IPS DF 4.7 (cell line): ENCODE measurements around the gene LRFN3.
"Not testable (repeated sequence)": the region's sequence is repeated elsewhere in the genome, so short reads cannot be mapped to it uniquely, and the experiment has no call there.

ENCODE experiments used
- DNase-seq: peaks from one replicate; pipeline ENCODE4 v3.0.0-alpha.2; 2013; ENCODE audit warnings: low spot score; ENCODE audit errors: extremely low read depth

The LRFN3 gene

DNA sequence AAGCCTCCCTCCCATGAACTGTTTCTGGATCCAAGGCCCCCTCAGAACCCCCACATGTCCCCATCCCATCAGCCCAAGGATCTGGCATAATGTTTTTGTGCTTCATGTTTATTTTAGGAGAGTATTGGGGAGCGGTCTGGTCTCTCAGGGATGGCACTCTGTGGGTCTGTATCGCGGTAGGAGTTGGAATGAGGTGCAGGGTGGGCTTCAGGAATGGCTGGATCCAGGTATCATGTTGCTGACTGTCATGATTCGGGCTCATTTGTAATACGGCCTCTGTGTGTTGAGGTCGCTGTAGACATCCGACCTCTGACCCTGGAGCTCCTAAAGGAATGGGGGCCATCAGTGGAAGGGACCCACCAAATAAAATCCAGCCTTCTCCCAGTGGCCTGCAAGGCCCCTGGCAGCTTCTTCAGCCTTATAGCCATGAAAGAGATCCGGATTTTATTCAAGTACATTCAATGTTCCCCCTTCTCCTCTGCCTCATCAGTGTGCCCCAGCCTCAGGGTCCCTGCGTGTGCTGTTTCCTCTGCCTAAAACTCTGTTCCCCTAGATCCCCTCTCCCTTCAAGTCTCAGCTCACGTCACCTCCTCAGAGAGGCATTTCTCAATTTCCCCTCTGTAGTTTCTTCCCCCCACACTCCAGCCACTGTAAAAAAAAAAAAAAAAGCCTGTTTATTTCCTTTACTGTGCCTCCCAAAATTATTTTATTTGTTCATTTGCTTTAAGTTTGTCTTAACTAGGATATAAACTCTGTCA, 31.7 kb upstream of the LRFN3 start:
- DNase-seq: no peak

DNA sequence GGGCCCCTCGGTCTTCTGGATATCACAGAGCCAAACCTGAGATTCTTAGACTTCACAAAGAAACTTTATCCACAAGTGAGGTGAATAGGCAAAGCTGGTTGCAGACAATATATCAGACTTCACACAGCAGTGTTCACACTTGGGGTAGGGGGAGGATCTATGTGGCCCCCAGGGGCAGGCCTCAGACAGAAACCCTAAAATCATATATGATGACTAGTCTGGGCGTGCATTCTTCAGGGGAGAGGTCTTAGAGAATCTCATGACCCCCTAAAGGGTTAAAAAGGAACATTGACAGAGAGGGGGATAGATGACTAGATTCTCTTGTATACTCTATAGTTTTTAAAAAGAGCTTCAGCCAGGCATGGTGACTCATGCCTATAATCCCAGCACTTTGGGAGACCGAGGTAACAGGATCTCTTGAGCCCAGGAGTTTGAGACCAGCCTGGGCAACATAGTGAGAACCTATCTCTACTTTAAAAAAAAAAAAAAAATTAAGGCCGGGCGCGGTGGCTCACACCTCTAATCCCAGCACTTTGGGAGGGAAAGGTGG, 30.9 kb upstream of the LRFN3 start:
- no peak for DNase-seq

DNA sequence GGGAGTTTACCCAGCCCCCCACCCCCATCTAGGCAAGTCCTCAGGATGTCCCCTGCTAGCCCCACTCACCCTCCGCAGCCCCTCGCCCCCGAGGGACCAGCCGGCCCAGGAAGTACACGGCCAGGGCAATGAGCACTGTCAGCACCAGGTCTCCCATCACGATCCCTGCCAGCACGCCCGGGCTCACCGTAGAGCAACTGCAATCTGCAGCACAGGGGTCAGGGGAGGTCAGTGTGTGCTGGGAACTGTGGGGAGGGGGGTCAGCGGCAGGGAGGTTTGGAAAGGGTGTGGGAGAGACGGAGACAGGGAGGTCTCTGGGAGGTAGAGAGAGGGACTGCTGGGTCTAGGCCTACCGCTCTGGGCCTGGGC, 28.8 kb upstream of the LRFN3 start:
- DNase-seq: no peak

DNA sequence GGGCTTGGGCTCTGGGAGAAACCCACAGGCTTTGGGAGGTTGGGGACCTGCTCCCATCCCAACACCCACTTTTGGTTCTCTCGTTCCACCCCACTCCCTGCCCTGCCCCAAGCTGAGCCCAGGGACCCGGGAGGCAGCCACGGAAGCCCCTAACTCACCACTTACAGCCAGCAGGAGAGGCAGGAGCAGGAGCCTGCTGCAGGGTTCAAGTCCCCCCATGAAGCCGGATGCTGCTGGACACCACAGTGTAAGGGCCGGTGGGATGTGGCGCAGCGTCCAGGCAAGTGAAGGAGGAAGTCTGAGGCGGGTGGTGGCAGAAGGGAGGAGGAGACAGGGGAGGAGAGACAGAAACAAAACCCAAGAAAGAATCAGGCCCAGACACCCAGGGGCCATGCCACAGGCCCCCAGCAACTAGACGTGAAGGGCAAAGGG, 28.1 kb upstream of the LRFN3 start, which contains the start of gene TYROBP:
TYROBP (minus strand) TSS at position 286 of the 432 bp plus-strand sequence; CDS start at position 219, 67 bp downstream.
- no peak for DNase-seq

DNA sequence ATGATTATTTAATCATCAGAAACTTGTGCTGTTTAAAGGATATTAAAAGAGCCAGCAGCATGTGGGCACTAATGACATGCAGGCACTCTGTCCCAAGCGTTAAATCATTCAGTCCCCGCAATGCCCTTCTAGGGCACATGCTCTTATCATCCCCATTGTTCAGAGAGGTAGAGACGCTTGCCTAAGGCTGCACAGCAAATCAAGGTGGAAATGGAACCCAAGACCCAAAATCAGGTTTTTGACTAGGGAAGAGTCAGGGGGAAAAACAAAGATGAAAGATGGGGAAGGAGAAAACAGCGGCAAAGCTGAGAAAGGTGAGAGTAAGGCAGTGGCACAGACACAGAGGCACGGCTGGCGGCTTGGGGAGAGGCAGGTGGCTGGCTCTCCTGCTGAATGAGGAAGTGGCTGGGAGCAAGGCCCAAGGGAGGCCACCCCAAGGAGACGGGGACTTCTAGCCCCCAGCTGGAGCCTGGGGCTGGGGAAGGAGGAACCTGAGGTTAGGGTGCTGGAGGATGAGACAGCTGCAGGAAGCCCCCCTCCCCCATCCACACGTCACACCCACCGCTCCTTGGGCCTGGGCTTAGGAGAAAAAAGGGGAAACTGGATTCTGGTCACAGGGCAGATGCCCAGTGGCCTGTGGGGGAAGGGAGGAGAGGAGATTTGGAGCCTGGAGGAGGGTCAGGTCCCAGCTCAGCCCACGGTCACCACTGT, 27.0 kb upstream of the LRFN3 start:
- DNase-seq: no peak

DNA sequence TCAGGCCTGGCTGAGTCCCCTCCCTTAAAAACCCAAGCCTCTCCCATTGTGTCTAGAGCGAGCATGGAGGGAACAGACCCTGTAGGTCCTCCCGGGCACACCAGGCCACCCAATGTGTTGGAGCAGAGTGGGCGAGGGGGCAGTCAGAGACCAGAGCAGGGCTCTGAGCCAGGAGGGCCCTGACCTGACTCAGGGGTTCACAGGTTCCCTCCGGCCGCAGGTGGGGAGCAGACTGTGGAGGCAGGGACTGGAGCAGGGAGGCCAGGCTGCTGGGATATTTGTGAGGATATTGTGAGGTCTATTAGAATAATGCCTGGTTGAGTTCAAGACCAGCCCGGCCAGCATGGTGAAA, 26.5 kb upstream of the LRFN3 start:
- no peak for DNase-seq

DNA sequence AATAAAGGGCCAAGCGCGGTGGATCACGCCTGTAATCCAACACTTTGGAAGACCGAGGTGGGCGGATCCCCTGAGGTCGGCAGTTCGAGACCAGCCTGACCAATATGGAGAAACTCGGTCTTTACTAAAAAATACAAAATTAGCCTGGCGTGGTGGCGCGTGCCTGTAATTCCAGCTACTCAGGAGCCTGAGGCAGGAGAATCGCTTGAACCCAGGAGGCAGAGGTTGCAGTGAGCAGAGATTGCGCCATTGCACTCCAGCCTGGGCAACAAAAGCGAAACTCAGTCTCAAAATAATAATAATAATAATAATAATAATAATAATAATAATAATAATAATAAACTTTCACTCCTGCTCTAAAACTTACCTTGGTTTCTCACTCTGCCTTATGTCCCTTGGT, 25.8 kb upstream of the LRFN3 start:
- not testable (repeated sequence) for DNase-seq

DNA sequence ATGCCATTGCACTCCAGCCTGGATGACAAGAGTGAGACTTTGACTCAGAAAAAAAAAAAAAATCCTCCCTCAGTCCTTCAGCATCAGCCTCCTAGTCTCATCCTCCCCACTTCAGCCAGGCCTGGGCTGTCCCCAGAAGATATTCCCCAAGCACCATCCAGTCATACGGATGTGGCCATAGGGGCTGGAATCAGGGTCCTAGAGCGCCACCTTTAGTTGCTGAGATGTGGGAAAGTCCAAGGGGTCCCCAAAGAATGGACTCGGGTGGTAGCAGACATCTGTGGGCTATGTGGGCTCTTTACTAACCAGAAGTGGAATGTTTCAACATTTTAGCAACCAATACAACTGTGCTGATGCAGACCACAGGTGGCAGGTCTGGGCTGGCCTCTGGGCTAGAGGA, 25.0 kb upstream of the LRFN3 start:
- no peak for DNase-seq

DNA sequence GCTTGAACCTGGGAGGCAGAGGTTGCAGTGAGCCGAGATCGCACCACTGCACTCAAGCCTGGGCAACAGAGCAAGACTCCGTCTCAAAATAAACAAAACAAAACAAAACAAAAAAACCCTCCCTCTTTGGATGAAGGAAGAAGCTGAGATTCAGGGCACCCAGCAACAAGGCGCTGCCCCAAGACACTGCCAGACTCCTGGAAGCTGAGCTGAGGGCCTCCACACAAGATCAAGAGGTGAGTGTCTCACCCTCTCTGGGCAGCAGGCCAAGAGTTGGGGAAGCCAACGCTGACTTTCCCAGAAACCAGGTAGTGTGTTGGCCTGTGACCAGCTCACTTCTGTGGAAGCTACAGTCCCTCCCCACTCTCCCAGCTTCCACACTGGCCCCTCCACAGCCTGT, 24.4 kb upstream of the LRFN3 start:
- DNase-seq: no peak

DNA sequence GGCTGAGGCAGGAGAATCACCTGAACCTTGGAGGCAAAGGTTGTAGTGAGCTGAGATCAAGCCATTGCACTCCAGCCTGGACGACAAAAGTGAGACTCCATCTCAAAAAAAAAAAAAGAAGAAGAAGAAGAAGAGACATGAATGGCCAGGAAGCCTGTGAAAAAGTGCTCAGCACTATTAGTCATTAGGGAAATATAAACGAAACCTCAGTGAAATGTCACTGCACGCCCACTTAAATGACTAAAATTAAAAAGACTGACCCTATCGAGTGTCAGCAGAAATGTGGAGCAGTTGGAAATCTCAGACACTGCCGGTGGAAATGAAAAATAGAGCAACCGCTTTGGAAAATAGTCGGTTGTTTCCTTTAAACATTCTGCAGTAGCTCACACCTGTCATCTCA, 22.6 kb upstream of the LRFN3 start:
- no peak for DNase-seq

DNA sequence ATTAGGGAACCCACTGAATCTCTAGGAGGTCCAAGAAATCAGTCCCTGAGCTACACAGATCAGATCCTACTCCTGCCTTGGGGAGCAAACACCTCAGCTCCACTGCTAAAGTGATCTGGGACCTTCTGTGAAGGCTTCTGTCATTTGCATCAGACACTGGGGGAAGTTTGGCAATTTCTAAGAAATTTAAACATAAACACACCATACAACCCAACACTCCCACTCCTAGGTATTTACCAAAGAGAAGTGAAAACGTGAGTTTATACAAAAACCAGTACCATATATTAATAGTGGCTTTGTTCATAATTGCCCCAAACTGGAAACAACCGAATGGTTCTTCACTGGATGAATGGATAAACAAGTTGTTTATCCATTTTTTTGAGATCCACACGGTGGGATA, 20.7 kb upstream of the LRFN3 start:
- no peak for DNase-seq

DNA sequence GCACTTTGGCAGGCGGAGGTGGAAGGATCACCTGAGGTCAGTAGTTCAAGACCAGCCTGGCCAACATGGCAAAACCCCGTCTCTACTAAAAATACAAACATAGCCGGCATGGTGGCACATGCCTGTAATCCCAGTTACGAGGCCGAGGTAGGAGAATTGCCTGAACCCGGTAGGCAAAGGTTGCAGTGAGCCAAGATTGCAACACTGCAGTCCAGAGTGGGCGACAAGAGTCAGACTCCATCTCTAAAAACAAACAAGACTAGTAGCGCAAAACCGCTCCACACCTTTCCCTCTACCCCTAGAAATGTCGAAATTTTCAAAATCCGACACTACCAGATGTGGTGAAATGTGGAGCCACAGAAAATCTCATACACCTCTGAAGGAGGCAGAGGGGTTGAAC, 16.9 kb upstream of the LRFN3 start:
- DNase-seq: no peak

DNA sequence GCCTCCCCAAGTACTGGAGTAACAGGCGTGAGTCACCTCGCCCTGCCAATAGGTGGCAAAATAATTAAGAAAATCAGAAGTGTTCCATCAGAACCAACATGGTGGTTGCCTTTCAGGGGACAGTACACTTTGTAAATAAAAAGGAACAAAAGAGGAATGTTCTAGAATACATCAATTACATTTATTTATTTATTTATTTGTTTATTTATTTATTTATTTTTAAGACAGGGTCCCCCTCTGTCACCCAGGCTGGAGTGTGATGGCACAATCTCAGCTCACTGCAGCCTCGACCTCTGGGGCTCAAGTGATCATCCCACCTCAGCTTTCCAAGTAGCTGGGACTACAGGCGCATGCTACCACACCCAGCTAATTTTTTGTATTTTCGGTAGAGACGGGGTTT, 15.2 kb upstream of the LRFN3 start:
- no peak for DNase-seq

DNA sequence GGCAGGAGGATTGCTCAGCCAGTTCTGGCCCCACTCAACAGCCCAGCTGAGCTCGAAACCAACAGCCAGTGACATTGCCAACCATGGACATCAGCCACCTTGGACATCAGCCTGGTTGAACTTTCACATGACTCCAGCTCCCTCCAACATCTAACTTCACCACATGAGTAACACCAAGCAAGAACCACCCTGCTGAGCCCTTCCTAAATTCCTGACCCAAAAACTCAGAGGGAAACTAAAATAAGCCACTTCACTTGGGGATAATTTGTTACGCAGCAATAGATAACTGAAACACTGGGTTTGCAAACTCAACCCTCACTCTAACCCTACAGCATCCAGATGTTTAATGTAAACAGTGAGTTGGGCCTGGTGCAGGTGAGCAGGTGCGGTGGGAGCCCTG, 10.7 kb upstream of the LRFN3 start:
- DNase-seq: no peak

DNA sequence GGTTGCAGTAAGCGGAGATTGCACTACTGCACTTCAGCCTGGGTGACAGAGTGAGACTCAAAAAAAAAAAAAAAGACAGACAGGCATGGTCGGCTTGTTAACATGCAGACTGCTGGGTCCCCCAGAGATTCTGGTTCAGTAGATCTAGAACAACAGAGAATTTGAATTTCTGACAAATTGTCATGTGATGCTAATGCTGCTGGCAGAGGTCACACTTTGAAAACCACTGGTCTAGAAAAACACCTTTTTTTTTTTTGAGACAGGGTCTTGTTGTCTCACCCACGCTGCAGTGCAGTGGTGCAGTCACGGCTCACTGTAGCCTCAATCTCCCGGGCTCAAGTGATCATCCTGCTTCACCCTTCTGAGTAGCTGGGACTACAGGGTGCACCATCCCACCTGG, 7.7 kb upstream of the LRFN3 start:
- no peak for DNase-seq

DNA sequence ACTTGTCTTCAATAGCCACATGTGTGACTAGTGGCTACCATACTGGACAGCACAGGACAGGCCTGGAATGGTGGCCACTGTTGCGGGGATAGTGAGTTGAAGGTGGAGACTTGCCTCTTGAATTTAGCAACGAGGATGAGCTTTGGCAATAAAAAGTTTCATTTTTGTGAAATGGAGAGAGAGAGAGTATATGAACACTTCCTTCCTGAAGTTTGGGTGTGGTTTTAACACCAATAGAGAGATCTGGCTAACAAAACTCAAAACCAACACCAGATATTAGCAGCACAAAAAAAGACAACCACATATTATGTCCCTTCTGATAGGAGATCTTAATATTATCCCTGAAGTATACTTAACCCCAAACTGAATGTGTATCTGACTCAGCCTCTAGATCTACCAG, 6.3 kb upstream of the LRFN3 start:
- DNase-seq: no peak

DNA sequence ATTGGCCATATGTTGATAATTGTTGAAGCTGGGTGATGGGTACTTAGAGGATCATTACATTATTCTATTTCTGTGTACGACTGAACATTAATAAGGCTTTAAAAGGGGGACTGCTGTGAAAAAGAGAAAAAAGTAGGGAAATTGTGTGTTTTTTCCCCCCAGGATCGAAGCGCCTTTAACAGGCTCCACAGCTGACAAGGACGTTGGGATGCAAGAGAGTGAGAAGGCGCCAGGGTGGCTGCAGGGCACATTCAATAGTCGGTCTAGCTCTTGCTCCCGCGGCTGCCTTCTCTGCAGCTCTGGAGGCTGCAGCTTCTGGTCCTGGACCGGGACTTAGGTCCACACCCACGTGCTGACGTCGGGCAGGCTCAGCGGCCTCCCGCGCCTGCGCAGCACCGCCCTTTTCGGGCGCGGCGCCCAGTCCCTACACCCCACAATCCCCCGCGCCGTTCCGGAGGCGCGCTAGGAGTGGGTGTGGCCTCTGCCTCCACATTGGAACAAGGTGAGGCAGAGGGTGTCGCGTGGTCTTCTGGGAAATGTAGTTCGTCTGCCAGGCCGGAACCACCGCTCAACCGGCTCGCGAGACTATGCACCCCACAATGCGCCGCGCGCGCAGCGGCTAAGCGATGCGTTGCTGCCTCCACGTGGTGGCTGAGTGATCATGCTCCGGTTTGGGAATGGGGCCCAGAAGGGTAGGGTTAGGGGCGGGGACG, 4.9 kb upstream of the LRFN3 start:
- peak; percentile 99 for DNase-seq

DNA sequence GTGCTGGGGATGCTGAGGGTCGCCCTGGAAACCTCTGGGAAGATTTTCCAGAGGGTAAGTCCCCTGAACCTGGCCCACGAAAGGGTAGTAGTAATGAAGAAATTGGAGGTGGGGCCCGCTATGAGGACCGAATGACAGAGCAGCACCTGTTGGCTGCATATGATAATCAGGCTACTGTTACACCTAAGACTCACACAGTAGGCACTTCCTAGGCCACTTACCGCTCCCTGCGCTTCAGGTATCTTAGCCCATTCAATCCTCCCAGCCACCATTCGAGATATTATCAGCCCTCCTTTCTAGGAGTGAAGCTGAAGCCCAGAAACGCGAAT, 4.3 kb upstream of the LRFN3 start:
- DNase-seq: no peak

DNA sequence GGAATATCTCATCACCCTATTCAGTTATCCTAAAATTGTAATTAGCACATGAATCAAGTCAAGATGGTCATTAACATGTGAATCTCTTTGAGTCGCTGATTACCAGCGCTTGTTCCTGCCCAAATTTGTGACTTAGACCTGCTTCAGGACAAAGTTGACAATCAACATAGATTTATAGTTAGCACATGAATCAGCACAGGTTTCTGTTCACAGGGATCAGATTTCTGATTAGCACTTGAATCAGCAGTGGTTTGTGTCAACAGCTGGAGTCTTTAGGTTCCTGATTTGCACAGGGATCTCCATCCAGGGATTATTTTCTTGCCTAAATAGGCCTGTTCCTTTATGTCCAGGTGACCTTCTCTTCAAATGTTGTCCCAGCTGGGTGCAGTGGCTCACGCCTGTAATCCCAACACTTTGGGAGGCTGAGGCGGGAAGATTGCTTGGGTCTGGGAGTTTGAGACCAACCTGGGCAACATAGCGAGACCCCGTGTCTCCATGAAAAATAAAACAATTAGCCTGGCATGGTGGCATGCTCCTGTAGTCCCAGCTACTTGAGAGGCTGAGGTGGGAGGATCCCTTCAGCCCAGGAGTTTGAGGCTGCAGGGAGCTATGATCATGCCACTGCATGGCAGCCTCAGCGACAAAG, 3.8 kb upstream of the LRFN3 start:
- DNase-seq: no peak

DNA sequence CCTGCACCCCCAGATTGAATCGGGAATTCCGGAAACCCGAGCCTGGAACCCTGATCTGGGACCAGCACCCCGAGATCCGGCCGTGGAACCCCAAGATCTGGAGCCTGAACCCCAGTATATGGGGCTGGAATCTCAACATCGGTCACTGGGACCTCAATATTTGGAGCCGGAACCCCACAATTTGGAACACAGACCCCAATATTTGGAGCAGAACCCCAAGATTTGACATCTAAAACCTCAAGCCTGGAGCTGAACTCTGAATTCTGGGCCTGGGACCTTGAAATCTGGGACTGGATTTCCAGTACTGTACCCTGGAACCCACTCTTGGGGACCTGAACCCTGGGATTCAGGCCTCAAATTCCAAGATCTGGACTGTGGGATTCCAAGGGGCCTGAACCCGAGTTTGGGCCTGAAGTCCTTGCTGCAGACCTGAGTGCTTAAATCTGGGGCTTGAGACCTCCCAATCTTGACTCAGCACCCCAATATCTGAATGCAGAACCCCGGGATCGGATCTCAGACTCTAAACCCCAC, 629 bp downstream of the LRFN3 start:
- DNase-seq: no peak
